Measurements from ENCODE around the gene SLF2.

SLF2 gene

DNA sequence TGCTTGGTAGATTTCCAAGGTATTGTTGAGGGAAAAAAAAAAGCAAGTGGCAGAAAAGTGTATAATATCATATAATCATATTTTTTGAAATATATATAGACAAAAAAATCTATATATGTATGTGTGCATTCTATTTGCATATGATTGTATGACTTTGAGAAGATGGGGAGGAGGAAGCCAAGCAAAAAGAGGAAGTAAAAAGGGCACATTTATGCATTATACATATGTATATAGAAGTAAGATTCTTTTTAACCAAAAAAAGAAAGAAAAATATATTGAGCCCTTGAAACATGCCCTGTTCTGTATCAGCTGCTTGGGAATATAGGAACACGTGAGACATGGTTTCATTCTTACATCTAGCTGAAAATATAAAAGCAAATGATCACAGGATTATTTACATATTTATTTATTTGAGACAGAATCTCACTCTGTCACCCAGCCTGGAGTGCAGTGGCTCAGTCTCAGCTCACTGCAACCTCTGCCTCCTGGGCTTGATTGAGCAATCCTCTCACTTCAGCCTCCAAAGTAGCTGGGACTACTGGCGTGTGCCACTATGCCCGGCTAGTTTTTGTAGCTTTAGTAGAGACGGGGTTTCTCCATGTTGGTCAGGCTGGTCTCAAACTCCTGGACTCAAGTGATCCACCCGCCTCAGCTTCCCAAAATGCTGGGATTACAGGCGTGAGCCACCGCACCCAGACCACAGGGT, 18.0 kb upstream of the SLF2 start:
- no peak overlapping the region for H3K4me3 ChIP-seq (ENCODE audit: low read depth, low read length)
- no peak for TF ChIP-seq CTCF (IDR thresholded peaks at IDR 0.05; ENCODE audit: insufficient read depth, low read depth, low read length, missing control alignments)
- no peak for DNase-seq (ENCODE audit: low read depth)

GRCh38 chr10:100895346-100895745, 17.4 kb upstream of the SLF2 start:
- DNase-seq (ENCODE audit: low read depth), result no peak
- H3K4me3 ChIP-seq (ENCODE audit: low read depth, low read length), result no peak overlapping the region
- no peak for TF ChIP-seq CTCF (IDR thresholded peaks at IDR 0.05; ENCODE audit: insufficient read depth, low read depth, low read length, missing control alignments)

DNA sequence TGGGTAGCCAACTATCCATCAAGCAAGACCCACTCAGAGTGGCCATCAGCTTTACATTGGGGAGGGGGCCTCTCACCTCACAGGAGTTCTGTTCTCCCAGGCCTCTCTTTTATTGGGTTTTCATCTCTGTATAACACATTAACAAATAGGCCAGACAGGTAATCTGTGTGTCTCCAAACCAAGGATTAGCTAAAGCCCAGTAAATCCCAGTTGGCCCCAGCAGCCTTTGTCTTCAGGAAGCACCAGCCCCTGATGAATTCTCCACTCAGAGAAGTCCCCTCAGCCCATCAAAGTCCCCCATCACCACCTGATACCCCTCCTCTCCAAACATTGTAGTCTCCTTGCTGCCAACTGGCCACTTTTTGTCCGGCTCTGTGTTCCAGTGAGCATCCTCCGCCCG, 16.9 kb upstream of the SLF2 start:
- H3K4me3 ChIP-seq (ENCODE audit: low read depth, low read length), result no peak overlapping the region
- TF ChIP-seq CTCF (IDR thresholded peaks at IDR 0.05; ENCODE audit: insufficient read depth, low read depth, low read length, missing control alignments), result no peak
- DNase-seq (ENCODE audit: low read depth), result no peak

DNA sequence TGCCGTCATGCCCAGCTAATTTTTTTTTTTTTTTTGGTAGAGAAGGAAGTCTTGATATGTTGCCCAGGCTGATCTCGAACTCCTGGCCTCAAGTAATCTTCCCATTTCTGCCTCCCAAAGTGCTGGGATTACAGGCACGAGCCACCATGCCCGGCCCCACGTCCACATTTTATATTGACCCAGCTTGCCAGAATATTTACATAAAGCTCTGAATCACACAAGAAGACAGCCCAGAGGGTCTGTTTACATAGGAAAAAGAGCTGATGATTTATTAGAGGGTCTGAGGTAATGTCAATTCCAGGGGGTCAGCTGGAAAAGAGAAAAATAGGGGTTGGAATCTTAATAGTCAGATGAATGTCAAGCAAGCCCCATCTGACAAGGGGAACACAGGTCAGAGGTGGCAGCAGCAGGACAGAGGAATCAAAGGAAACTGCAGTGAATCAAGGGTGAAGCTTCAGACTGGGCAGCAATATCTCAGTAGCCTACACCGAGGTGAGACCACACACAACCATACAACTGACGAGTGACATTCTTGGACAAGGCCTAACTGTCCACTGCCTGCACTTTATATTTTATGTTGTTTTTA, 15.8 kb upstream of the SLF2 start:
- H3K4me3 ChIP-seq (ENCODE audit: low read depth, low read length), result no peak overlapping the region
- DNase-seq (ENCODE audit: low read depth), result no peak
- TF ChIP-seq CTCF (IDR thresholded peaks at IDR 0.05; ENCODE audit: insufficient read depth, low read depth, low read length, missing control alignments), result no peak

DNA sequence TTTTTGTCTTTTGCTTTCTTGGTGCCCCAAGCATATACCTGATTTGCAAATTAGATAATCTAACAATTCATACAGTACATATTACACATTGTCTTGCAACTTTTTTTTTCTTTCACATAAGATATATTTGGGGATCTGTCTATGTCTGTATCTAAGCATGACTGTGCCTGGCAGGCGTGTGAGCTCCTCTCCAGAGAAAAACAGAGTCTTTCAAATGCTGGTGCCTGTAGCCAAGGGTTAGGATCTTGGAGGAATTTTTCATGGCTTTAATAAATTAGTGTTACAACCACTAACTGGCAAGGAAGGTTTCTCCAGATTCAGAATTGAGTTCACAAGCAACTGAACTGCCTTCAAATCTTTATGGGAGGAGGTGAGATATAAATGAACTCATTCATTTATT, 14.8 kb upstream of the SLF2 start:
- H3K4me3 ChIP-seq (ENCODE audit: low read depth, low read length), result no peak overlapping the region
- DNase-seq (ENCODE audit: low read depth), result no peak
- TF ChIP-seq CTCF (IDR thresholded peaks at IDR 0.05; ENCODE audit: insufficient read depth, low read depth, low read length, missing control alignments), result no peak

DNA sequence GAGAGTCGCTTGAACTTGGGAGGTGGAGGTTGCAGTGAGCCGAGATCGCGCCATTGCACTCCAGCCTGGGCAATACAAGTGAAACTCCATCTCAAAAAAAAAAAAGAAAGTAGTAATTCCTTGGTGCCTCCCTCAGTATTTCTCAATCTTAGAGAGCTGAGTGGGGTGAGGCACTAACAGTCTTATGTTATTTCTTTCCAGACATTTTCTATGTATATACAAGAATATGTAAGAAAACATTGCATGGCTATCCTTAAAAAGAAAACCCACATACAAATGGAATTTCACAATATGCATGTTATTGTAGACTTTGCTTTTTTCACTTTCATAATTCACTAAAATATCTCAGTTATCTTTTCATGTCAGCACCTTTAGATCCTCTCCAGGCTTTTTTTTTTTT, 13.6 kb upstream of the SLF2 start:
- no peak overlapping the region for H3K4me3 ChIP-seq (ENCODE audit: low read depth, low read length)
- no peak for DNase-seq (ENCODE audit: low read depth)
- no peak for TF ChIP-seq CTCF (IDR thresholded peaks at IDR 0.05; ENCODE audit: insufficient read depth, low read depth, low read length, missing control alignments)

GRCh38 chr10:100901051-100901450, 11.7 kb upstream of the SLF2 start:
- no peak for TF ChIP-seq CTCF (IDR thresholded peaks at IDR 0.05; ENCODE audit: insufficient read depth, low read depth, low read length, missing control alignments)
- no peak overlapping the region for H3K4me3 ChIP-seq (ENCODE audit: low read depth, low read length)

More at GRCh38 chr10:100901051-100901450, 11.7 kb upstream of the SLF2 start:
- no peak for DNase-seq (ENCODE audit: low read depth)

Measured in GM12865 (cell line).